Measurements from ENCODE around the gene GOLGA3. TPM values are rescaled to one million over a fixed set of nuclear protein-coding genes. Genes with fewer than 3 reads are reported as not detected.

GOLGA3 gene
- total and polyA plus RNA-seq, 10 of the 15 experiments (the other 5 are each of a cell fraction or from before 2014, with no cell fraction given), result 2.0 to 42.7 (median 15.2) TPM

GRCh38 chr12:132807295-132808092 lies 21.2 kb downstream of the GOLGA3 start:
- SMC1A ChIA-PET (ENCODE audit: uncharacterized antibody, unreplicated experiment), result no interaction called here
- no peak for ATAC-seq

GRCh38 chr12:132806857-132807256 lies 21.8 kb downstream of the GOLGA3 start:
- Histone ChIP-seq H3K27me3 (replicated peaks in 1 of 2; ENCODE audit: control insufficient read depth in 2 of 2, insufficient read depth in 2 of 2, low read length in 1 of 2) (no peaks in the 10 kb centered on the region), H3K9ac (ENCODE audit: control insufficient read depth, insufficient read depth, low read length) (no peak overlapping the region), H3K79me2 (ENCODE audit: control insufficient read depth, insufficient read depth, low read length) (peaks cover 2% of the 10 kb centered on the region; the same call in 1 of the 2 replicates), H4K20me1 (ENCODE audit: control insufficient read depth, insufficient read depth) (no peaks in the 10 kb centered on the region), H3K36me3 (ENCODE audit: control insufficient read depth in 2 of 2, insufficient read depth in 2 of 2, low read length in 1 of 2) (peaks cover 24 to 26% of the 10 kb centered on the region in 2 experiments), H3K27ac (ENCODE audit: control insufficient read depth, insufficient read depth) (no peak overlapping the region), H3K4me2 (ENCODE audit: control insufficient read depth, insufficient read depth) (no peak overlapping the region), H3K9me3 (replicated peaks; ENCODE audit: control insufficient read depth, insufficient read depth, low read length) (no peaks in the 10 kb centered on the region), H3K4me1 (ENCODE audit: control insufficient read depth, insufficient read depth, low read length) (no peaks in the 10 kb centered on the region), H2AFZ (ENCODE audit: control insufficient read depth, low read depth, low read length) (no peak overlapping the region), H3K4me3 (no peak overlapping the region)
- SMC1A ChIA-PET (ENCODE audit: uncharacterized antibody, unreplicated experiment), result no interaction called here
- no peak for DNase-seq (ENCODE audit: low read depth, low spot score)
- RAD21 ChIA-PET (ENCODE audit: unreplicated experiment), result no interaction called here
- FAIRE-seq, result no peak
- CTCF ChIA-PET, result no interaction called here
- no TSS peak for BruUV-seq (replicated peaks)
- in situ Hi-C loops (cut with MboI), result no loop called here
- WGBS (ENCODE audit: insufficient coverage, insufficient replicate concordance, low lambda C conversion rate, missing lambda C conversion rate), result 91% methylated on average over 18 of the region's 18 CpGs
- POLR2A ChIA-PET, result no interaction called here
- no peak for ATAC-seq
- intact Hi-C loops (cut with micrococcal nuclease; ENCODE audit: unreplicated experiment), result no loop called here
- TF ChIP-seq TCF3 (IDR thresholded peaks at IDR 0.05; ENCODE audit: borderline replicate concordance, insufficient read depth, low read depth, low read length) (no peak), IRF3 (IDR thresholded peaks at IDR 0.05) (no peak), BCLAF1 (IDR thresholded peaks at IDR 0.05) (no peak), SUPT20H (IDR thresholded peaks at IDR 0.05; ENCODE audit: borderline replicate concordance, control insufficient read depth, low read depth, low read length) (no peak), YY1 (IDR thresholded peaks at IDR 0.05; ENCODE audit: low read depth, low read length) (no peak), MAX (IDR thresholded peaks at IDR 0.05; ENCODE audit: low read depth, low read length) (no peak), HDAC6 (IDR thresholded peaks at IDR 0.05; ENCODE audit: unreplicated experiment) (no peak)

More at GRCh38 chr12:132807295-132808092, 21.2 kb downstream of the GOLGA3 start:
- in situ Hi-C loops (cut with MboI), result no loop called here
- RAD21 ChIA-PET (ENCODE audit: unreplicated experiment), result no interaction called here
- Histone ChIP-seq H3K79me2 (ENCODE audit: control insufficient read depth, insufficient read depth, low read length) (peaks cover 2% of the 10 kb centered on the region; the same call in 1 of the 2 replicates), H3K4me2 (ENCODE audit: control insufficient read depth, insufficient read depth) (no peak overlapping the region), H3K27ac (ENCODE audit: control insufficient read depth, insufficient read depth) (no peak overlapping the region), H2AFZ (ENCODE audit: control insufficient read depth, low read depth, low read length) (no peak overlapping the region), H3K27me3 (replicated peaks in 1 of 2; ENCODE audit: control insufficient read depth in 2 of 2, insufficient read depth in 2 of 2, low read length in 1 of 2) (no peaks in the 10 kb centered on the region), H3K4me3 (no peak overlapping the region), H3K36me3 (ENCODE audit: control insufficient read depth in 2 of 2, insufficient read depth in 2 of 2, low read length in 1 of 2) (peaks cover 22 to 30% of the 10 kb centered on the region in 2 experiments), H3K9ac (ENCODE audit: control insufficient read depth, insufficient read depth, low read length) (no peak overlapping the region), H4K20me1 (ENCODE audit: control insufficient read depth, insufficient read depth) (no peaks in the 10 kb centered on the region), H3K4me1 (ENCODE audit: control insufficient read depth, insufficient read depth, low read length) (no peaks in the 10 kb centered on the region), H3K9me3 (replicated peaks; ENCODE audit: control insufficient read depth, insufficient read depth, low read length) (no peaks in the 10 kb centered on the region)
- CTCF ChIA-PET, result no interaction called here
- TF ChIP-seq IRF4 (IDR thresholded peaks at IDR 0.05; ENCODE audit: low read depth, low read length) (no peak), ZNF217 (IDR thresholded peaks at IDR 0.05) (no peak), SMAD5 (IDR thresholded peaks at IDR 0.05; ENCODE audit: low read depth) (no peak), IKZF2 (IDR thresholded peaks at IDR 0.05) (no peak), BRCA1 (IDR thresholded peaks at IDR 0.05; ENCODE audit: low read depth, low read length) (no peak), STAT3 (IDR thresholded peaks at IDR 0.05; ENCODE audit: low read depth, low read length) (no peak), MAX (IDR thresholded peaks at IDR 0.05; ENCODE audit: low read depth, low read length) (no peak)
- FAIRE-seq, result no peak
- intact Hi-C loops (cut with micrococcal nuclease; ENCODE audit: unreplicated experiment), result no loop called here
- 99% methylated on average over 19 of the region's 25 CpGs for WGBS (ENCODE audit: insufficient coverage, insufficient replicate concordance, low lambda C conversion rate, missing lambda C conversion rate)
- BruUV-seq (replicated peaks), result no TSS peak
- POLR2A ChIA-PET, result no interaction called here
- DNase-seq (ENCODE audit: low read depth, low spot score), result no peak

Measured in GM12878 (cell line).